Neural cell (in vitro differentiated cells): ENCODE data around the gene CABLES1. TPM values are rescaled to one million over a fixed set of nuclear protein-coding genes. Genes with fewer than 3 reads are reported as not detected.

Experiments
- H2AFZ ChIP-seq: fragments of 200-600, 300-800 bp; sonication (generic), shearing (Covaris generic); 2 replicates; pipeline ENCODE4 v1.6.0; 2014; ENCODE audit warnings: low read depth, mild to moderate bottlenecking, antibody characterized with exemption, low read length, moderate library complexity
- H3F3A ChIP-seq: fragments of 200-600 bp; shearing (Covaris generic); 2 replicates; pipeline ENCODE4 v1.6.1; 2016; ENCODE audit warnings: mild to moderate bottlenecking, moderate library complexity, mixed read lengths, antibody characterized with exemption, low read length; ENCODE audit not compliant: insufficient read depth, poor library complexity, severe bottlenecking
- H3K27ac ChIP-seq: fragments of 200-600, 300-800 bp; sonication (generic), shearing (Covaris generic); 2 replicates; pipeline ENCODE4 v1.5.1; 2014; ENCODE audit warnings: mild to moderate bottlenecking, low read length, moderate library complexity
- H3K27me3 ChIP-seq: fragments of 300-800, 200-600 bp; sonication (generic), shearing (Covaris generic); 2 replicates; pipeline ENCODE4 v1.6.0; 2014; ENCODE audit warnings: mild to moderate bottlenecking, low read depth, low read length, moderate library complexity; ENCODE audit not compliant: insufficient read depth
- H3K36me3 ChIP-seq: fragments of 300-800, 200-600 bp; sonication (generic), shearing (Covaris generic); 2 replicates; pipeline ENCODE4 v1.5.1; 2014; ENCODE audit warnings: mild to moderate bottlenecking, antibody characterized with exemption, low read length, moderate library complexity; ENCODE audit not compliant: insufficient read depth
- H3K4me2 ChIP-seq: fragments of 300-800, 200-600 bp; sonication (generic), shearing (Covaris generic); 2 replicates; pipeline ENCODE4 v1.6.0; 2014; ENCODE audit warnings: mild to moderate bottlenecking, low read length
- H3K4me3 ChIP-seq: fragments of 300-800, 200-600 bp; sonication (generic), shearing (Covaris generic); 2 replicates; pipeline ENCODE4 v1.5.1; 2014; ENCODE audit warnings: mild to moderate bottlenecking, low read length, moderate library complexity
- H3K79me2 ChIP-seq: fragments of 200-600 bp; shearing (Covaris generic); replicated peaks from 2 replicates; pipeline ENCODE4 v1.6.0; 2014; ENCODE audit warnings: mild to moderate bottlenecking, low read length, moderate library complexity; ENCODE audit not compliant: insufficient read depth
- H3K9ac ChIP-seq: fragments of 300-800, 200-600 bp; sonication (generic), shearing (Covaris generic); 2 replicates; pipeline ENCODE4 v1.6.1; 2016; ENCODE audit warnings: mild to moderate bottlenecking, low read length, mixed read lengths
- H3K9me2 ChIP-seq: fragments of 200-600 bp; shearing (Covaris generic); 2 replicates; pipeline ENCODE4 v1.6.1; 2016; ENCODE audit warnings: mild to moderate bottlenecking, low read length, mixed read lengths; ENCODE audit not compliant: insufficient read depth
- H3K9me3 ChIP-seq: fragments of 200-600, 300-800 bp; sonication (generic), shearing (Covaris generic); 2 replicates; pipeline ENCODE4 v1.6.1; 2016; ENCODE audit warnings: mild to moderate bottlenecking, mixed run types, low read length, moderate library complexity, mixed read lengths
- H4K20me1 ChIP-seq: fragments of 200-600 bp; shearing (Covaris generic); 2 replicates; pipeline ENCODE4 v1.6.1; 2016; ENCODE audit warnings: mild to moderate bottlenecking, mixed run types; ENCODE audit not compliant: insufficient read depth
- CTCF ChIP-seq: fragments of 450-650 bp; IDR thresholded peaks from 2 replicates; pipeline ENCODE4 v1.5.1; 2014; ENCODE audit warnings: antibody characterized with exemption, mild to moderate bottlenecking, moderate library complexity; ENCODE audit not compliant: poor library complexity, severe bottlenecking
- EP300 ChIP-seq: fragments of 450-650 bp; conservative IDR thresholded peaks from 2 replicates; pipeline ENCODE4 v1.6.1; 2014; ENCODE audit warnings: antibody characterized with exemption, mild to moderate bottlenecking, moderate library complexity; ENCODE audit not compliant: poor library complexity, severe bottlenecking
- EZH2 ChIP-seq: fragments of 200-600, 300-800 bp; shearing (Covaris generic), sonication (generic); IDR thresholded peaks from 2 replicates; pipeline ENCODE4 v1.6.1; 2014; ENCODE audit warnings: antibody characterized with exemption, low read length, borderline replicate concordance, mild to moderate bottlenecking; ENCODE audit not compliant: insufficient read depth, poor library complexity, severe bottlenecking
- MXI1 ChIP-seq: fragments of 450-650 bp; conservative IDR thresholded peaks from 2 replicates; pipeline ENCODE4 v1.6.1; 2014; ENCODE audit warnings: antibody characterized with exemption, mild to moderate bottlenecking; ENCODE audit not compliant: poor library complexity, severe bottlenecking
- POLR2AphosphoS5 ChIP-seq: IDR thresholded peaks from 2 replicates; pipeline ENCODE4 v1.6.1; 2012
- RAD21 ChIP-seq: fragments of 450-650 bp; conservative IDR thresholded peaks from 2 replicates; pipeline ENCODE4 v1.6.1; 2014; ENCODE audit warnings: antibody characterized with exemption, mild to moderate bottlenecking, moderate library complexity
- REST ChIP-seq: IDR thresholded peaks from 2 replicates; pipeline ENCODE4 v1.6.1; 2012; ENCODE audit warnings: borderline replicate concordance
- SMC3 ChIP-seq: fragments of 450-650 bp; conservative IDR thresholded peaks from 2 replicates; pipeline ENCODE4 v1.6.1; 2014; ENCODE audit warnings: antibody characterized with exemption, mild to moderate bottlenecking, moderate library complexity; ENCODE audit not compliant: poor library complexity
- TAF1 ChIP-seq: IDR thresholded peaks from 2 replicates; pipeline ENCODE4 v1.6.1; 2012; ENCODE audit warnings: low read depth
- polyA plus RNA-seq: library from polyadenylated mRNA; depleted of rRNA; stranded (reverse); fragments of >200 nt; gene quantifications from 2 replicates; pipeline ENCODE4 v1.2.3, GENCODE V29; 2014

CABLES1 gene
- polyA plus RNA-seq, 1 donor from 2014 or later = 1.4 TPM

DNA sequence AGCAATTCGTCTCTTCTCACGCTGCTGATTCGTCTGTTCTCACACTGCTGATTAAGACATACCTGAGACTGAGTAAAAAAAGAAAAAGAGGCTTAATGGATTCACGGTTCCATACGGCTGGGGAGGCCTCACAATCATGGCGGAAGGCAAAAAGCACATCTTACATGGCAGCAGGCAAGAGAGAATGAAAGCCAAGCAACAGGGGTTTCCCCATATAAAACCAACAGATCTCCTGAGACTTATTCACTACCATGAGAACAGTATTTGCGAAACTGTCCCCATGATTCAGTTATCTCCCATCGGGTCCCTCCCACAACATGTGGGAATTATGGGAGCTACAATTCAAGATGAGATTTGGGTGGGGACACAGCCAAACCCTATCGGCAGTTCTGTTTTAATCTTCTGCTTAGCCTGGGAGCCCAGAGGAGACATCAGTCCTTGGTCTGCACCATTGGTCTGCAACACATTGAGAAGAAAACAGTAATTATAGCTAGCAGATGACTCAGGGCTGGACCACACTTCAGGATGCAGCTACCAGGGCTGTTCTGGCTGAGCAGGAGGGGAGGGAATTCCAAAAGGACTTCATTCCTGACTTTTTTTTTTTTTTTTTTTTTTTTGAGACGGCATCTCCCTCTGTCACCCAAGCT is 69.4 kb downstream of the CABLES1 start:
- no peak for TF ChIP-seq TAF1
- no peak for TF ChIP-seq POLR2AphosphoS5
- no peak for TF ChIP-seq RAD21
- no peak for TF ChIP-seq CTCF
- no peak for TF ChIP-seq EP300
- TF ChIP-seq MXI1 = no peak
- TF ChIP-seq SMC3 = no peak
- no peak for TF ChIP-seq REST
- no peaks in the 10 kb centered on the region for H3K9me2 ChIP-seq
- no peak overlapping the region for H3K27ac ChIP-seq
- no peaks in the 10 kb centered on the region for H3K79me2 ChIP-seq
- no peaks in the 10 kb centered on the region for H3K27me3 ChIP-seq
- H3F3A ChIP-seq = no peaks in the 10 kb centered on the region
- no peaks in the 10 kb centered on the region for H3K36me3 ChIP-seq
- H3K9me3 ChIP-seq = no peaks in the 10 kb centered on the region
- H3K4me2 ChIP-seq = no peak overlapping the region
- H3K9ac ChIP-seq = no peak overlapping the region
- no peak overlapping the region for H2AFZ ChIP-seq
- no peaks in the 10 kb centered on the region for H4K20me1 ChIP-seq
- no peak overlapping the region for H3K4me3 ChIP-seq

DNA sequence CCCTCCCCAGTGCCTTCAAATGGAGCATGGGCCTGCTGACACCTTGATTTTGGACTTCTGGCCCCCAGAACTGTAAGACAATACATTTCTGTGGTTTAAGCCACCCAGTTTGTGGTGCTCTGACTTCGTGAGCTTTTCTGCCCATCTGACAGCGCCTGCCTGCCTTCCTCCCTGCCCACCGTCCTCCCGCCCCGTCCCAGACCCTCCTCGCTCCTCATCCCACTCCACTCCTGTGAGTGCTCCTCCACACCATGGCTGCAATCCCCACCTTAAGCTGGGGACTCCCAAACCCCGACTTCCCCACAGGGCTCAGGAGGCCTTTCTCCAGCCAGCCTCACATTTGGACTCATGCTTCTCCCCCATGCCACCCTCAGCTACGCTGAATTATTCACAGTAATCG is 70.7 kb downstream of the CABLES1 start:
- no peaks in the 10 kb centered on the region for H3K79me2 ChIP-seq

More for the DNA sequence above, 70.7 kb downstream of the CABLES1 start:
- no peaks in the 10 kb centered on the region for H3K9me3 ChIP-seq
- H3K9me2 ChIP-seq = no peaks in the 10 kb centered on the region
- no peaks in the 10 kb centered on the region for H3K27me3 ChIP-seq
- H3K36me3 ChIP-seq = no peaks in the 10 kb centered on the region
- H3K4me2 ChIP-seq = no peak overlapping the region
- H3K4me3 ChIP-seq = no peak overlapping the region
- no peak overlapping the region for H3K27ac ChIP-seq
- no peak for TF ChIP-seq MXI1
- no peak for TF ChIP-seq POLR2AphosphoS5
- TF ChIP-seq SMC3 = no peak
- no peak for TF ChIP-seq RAD21
- no peak for TF ChIP-seq EZH2
- no peak for TF ChIP-seq TAF1
- no peak for TF ChIP-seq CTCF
- TF ChIP-seq EP300 = no peak
- no peak for TF ChIP-seq REST
- no peak overlapping the region for H2AFZ ChIP-seq
- no peaks in the 10 kb centered on the region for H3F3A ChIP-seq
- no peaks in the 10 kb centered on the region for H4K20me1 ChIP-seq
- H3K9ac ChIP-seq = no peak overlapping the region
